Mesothelial cell of epicardium (in vitro differentiated cells): ENCODE measurements around the gene MEX3A. TPM values are rescaled to one million over a fixed set of nuclear protein-coding genes. Genes with fewer than 3 reads are reported as not detected.
A peak's percentile ranks its signal among the peaks of the same experiment; 100 is the strongest.
"Not testable (repeated sequence)": the region's sequence is repeated elsewhere in the genome, so short reads cannot be mapped to it uniquely, and the experiment has no call there.

Source experiments
- DNase-seq, 2 experiments: peaks; one replicate each; pipeline ENCODE4 v3.0.0; 2021; ENCODE audit warnings: low spot score in 2 of 2; ENCODE audit not compliant: unreplicated experiment in 2 of 2
- H3K27ac Mint-ChIP-seq: 2 replicates; pipeline ENCODE4 v1.8.0; 2021; ENCODE audit warnings: mixed read lengths
- H3K27me3 Mint-ChIP-seq: 2 replicates; pipeline ENCODE4 v1.8.0; 2021; ENCODE audit warnings: low read depth, mixed read lengths
- H3K36me3 Mint-ChIP-seq: 2 replicates; pipeline ENCODE4 v1.8.0; 2021; ENCODE audit warnings: mixed read lengths
- H3K4me1 Mint-ChIP-seq: 2 replicates; pipeline ENCODE4 v1.8.0; 2021; ENCODE audit warnings: mixed read lengths
- H3K4me3 Mint-ChIP-seq: 2 replicates; pipeline ENCODE4 v1.8.0; 2021; ENCODE audit warnings: mild to moderate bottlenecking, moderate library complexity, mixed read lengths
- H3K9me3 Mint-ChIP-seq: 2 replicates; pipeline ENCODE4 v1.8.0; 2021; ENCODE audit warnings: mixed read lengths
- CTCF ChIP-seq: fragments of 200-600 bp; sonication (generic); IDR thresholded peaks from one replicate; pipeline ENCODE4 v1.5.0; 2021; ENCODE audit warnings: antibody characterized with exemption; ENCODE audit not compliant: unreplicated experiment
- total RNA-seq: library from RNA; stranded (reverse); gene quantifications from 3 replicates; pipeline ENCODE4 v1.2.1, GENCODE V29; 2021

The MEX3A gene
- total RNA-seq, 1 donor from 2014 or later: 112 TPM

GRCh38 chr1:156075162-156075561, 7.1 kb downstream of the MEX3A start:
- Mint-ChIP-seq H3K36me3 (peaks cover 21% of the 10 kb centered on the region), H3K4me3 (no peak overlapping the region), H3K27me3 (no peaks in the 10 kb centered on the region), H3K9me3 (no peaks in the 10 kb centered on the region), H3K27ac (peak overlapping the region; percentile 79), H3K4me1 (peaks cover 75% of the 10 kb centered on the region)
- no peak for DNase-seq
- no peak for TF ChIP-seq CTCF

GRCh38 chr1:156074661-156075060, 7.6 kb downstream of the MEX3A start:
- Mint-ChIP-seq H3K4me1 (peaks cover 70% of the 10 kb centered on the region), H3K9me3 (no peaks in the 10 kb centered on the region), H3K27ac (peak overlapping the region; percentile 55), H3K36me3 (peaks cover 20% of the 10 kb centered on the region), H3K27me3 (no peaks in the 10 kb centered on the region), H3K4me3 (no peak overlapping the region)
- DNase-seq: no peak
- TF ChIP-seq CTCF: no peak

- Mint-ChIP-seq H3K36me3 (peaks cover 17% of the 10 kb centered on the region), H3K4me1 (peaks cover 61% of the 10 kb centered on the region), H3K27me3 (no peaks in the 10 kb centered on the region), H3K27ac (peak overlapping the region; percentile 91), H3K4me3 (no peak overlapping the region), H3K9me3 (no peaks in the 10 kb centered on the region)
- DNase-seq: no peak
- TF ChIP-seq CTCF: no peak
Observed at GRCh38 chr1:156073740-156074139, 8.5 kb downstream of the MEX3A start.

GRCh38 chr1:156073110-156073687, 9.1 kb downstream of the MEX3A start:
- Mint-ChIP-seq H3K27me3 (no peaks in the 10 kb centered on the region), H3K27ac (peak overlapping the region; percentile 82), H3K4me1 (peaks cover 56% of the 10 kb centered on the region), H3K9me3 (no peaks in the 10 kb centered on the region), H3K4me3 (no peak overlapping the region), H3K36me3 (peaks cover 17% of the 10 kb centered on the region)
- no peak for DNase-seq
- no peak for TF ChIP-seq CTCF

GRCh38 chr1:156072251-156072650, 10.0 kb downstream of the MEX3A start:
- no peak for DNase-seq
- Mint-ChIP-seq H3K27me3 (no peaks in the 10 kb centered on the region), H3K9me3 (no peaks in the 10 kb centered on the region), H3K4me1 (peaks cover 46% of the 10 kb centered on the region), H3K27ac (peak overlapping the region; percentile 82), H3K36me3 (peaks cover 15% of the 10 kb centered on the region), H3K4me3 (no peak overlapping the region)
- TF ChIP-seq CTCF: no peak

GRCh38 chr1:156071332-156071816, 10.9 kb downstream of the MEX3A start:
- DNase-seq, H3K4me3 Mint-ChIP-seq, H3K9me3 Mint-ChIP-seq, H3K27me3 Mint-ChIP-seq: not testable (repeated sequence)
- Mint-ChIP-seq H3K36me3 (peaks cover 13% of the 10 kb centered on the region), H3K4me1 (peaks cover 42% of the 10 kb centered on the region), H3K27ac (peak overlapping the region; percentile 71)
